NCI-H187 treated with DMSO at 0.1 percent for 48 hours (cell line): ENCODE results near the gene CABP1.
"Not testable (repeated sequence)": the region's sequence is repeated elsewhere in the genome, so short reads cannot be mapped to it uniquely, and the experiment has no call there.

ENCODE experiments used
- DNase-seq: peaks from one replicate; lab custom pipeline; 2025; lab: John Stamatoyannopoulos, UW

CABP1 gene

GRCh38 chr12:120668091-120668867, 27.9 kb downstream of the CABP1 start:
- DNase-seq = no peak

GRCh38 chr12:120668868-120669840, 28.7 kb downstream of the CABP1 start:
- no peak for DNase-seq

- not testable (repeated sequence) for DNase-seq
These were observed 29.8 kb downstream of the CABP1 start for GRCh38 chr12:120670237-120670636.

GRCh38 chr12:120670667-120671066, 30.2 kb downstream of the CABP1 start:
- no peak for DNase-seq

GRCh38 chr12:120674097-120674636, 33.7 kb downstream of the CABP1 start:
- no peak for DNase-seq

- DNase-seq = no peak
These were observed 37.5 kb downstream of the CABP1 start for GRCh38 chr12:120677765-120678473.

- DNase-seq = no peak
These were observed 38.1 kb downstream of the CABP1 start for GRCh38 chr12:120678572-120678971.

GRCh38 chr12:120680165-120680738, 39.8 kb downstream of the CABP1 start:
- DNase-seq = no peak

GRCh38 chr12:120684523-120684932, 44.1 kb downstream of the CABP1 start:
- DNase-seq = no peak

GRCh38 chr12:120685522-120685921, 45.1 kb downstream of the CABP1 start:
- DNase-seq = no peak

GRCh38 chr12:120686151-120686689, 45.8 kb downstream of the CABP1 start:
- DNase-seq = peak; percentile 85

GRCh38 chr12:120686690-120687577, 46.5 kb downstream of the CABP1 start, which contains the start of gene MLEC:
TSS of gene MLEC (plus strand) at chr12:120687149. CDS start at chr12:120687297, 148 bp downstream.
- DNase-seq = peak; percentile 94

GRCh38 chr12:120687578-120688289, 47.3 kb downstream of the CABP1 start:
- no peak for DNase-seq

- no peak for DNase-seq
These were observed 48.2 kb downstream of the CABP1 start for GRCh38 chr12:120688527-120689071.

GRCh38 chr12:120689397-120690082, 49.1 kb downstream of the CABP1 start:
- no peak for DNase-seq

- DNase-seq = no peak
These were observed 49.6 kb downstream of the CABP1 start for GRCh38 chr12:120690083-120690450.

- DNase-seq = no peak
These were observed 50.6 kb downstream of the CABP1 start for GRCh38 chr12:120690978-120691377.

- DNase-seq = no peak
These were observed 52.2 kb downstream of the CABP1 start for GRCh38 chr12:120692524-120693033.
